Heart left ventricle (tissue), 16 donors: Measurements from ENCODE around the gene CCDC85C. TPM values are rescaled to one million over a fixed set of nuclear protein-coding genes. Genes with fewer than 3 reads are reported as not detected.

Experiments
- ATAC-seq, 4 donors: fragments of 200-7000 bp; cut with Tn5 transposase; one replicate each; pipeline ENCODE4 v1.9.1; 2020 to 2022; ENCODE audit warnings: moderate library complexity in 4 of 4, mild to moderate bottlenecking in 3 of 4, moderate number of reproducible peaks in 1 of 4
- DNase-seq, 5 donors: peaks; one replicate each; pipeline ENCODE4 v3.0.0-alpha.2; 2020
- H3K27ac ChIP-seq, 12 donors: fragments of 200-600 bp; sonication (generic) in 4 of 12; one replicate each; pipeline versions ENCODE4 v1.5.0 to v1.8.0; 2016 to 2022; ENCODE audit warnings: mild to moderate bottlenecking in 2 of 12
- H3K27me3 ChIP-seq, 9 donors: fragments of 200-600 bp; sonication (generic) in 2 of 9; one replicate each; pipeline versions ENCODE4 v1.5.1 to v1.8.0; 2016 to 2022; ENCODE audit warnings: mild to moderate bottlenecking in 3 of 9
- H3K36me3 ChIP-seq, 9 donors: fragments of 200-600 bp; sonication (generic) in 2 of 9; one replicate each; pipeline versions ENCODE4 v1.5.0 to v1.8.0; 2018 to 2022; ENCODE audit warnings: mild to moderate bottlenecking in 2 of 9
- H3K4me1 ChIP-seq, 12 donors: fragments of 200-600 bp; sonication (generic) in 4 of 12; one replicate each; pipeline versions ENCODE4 v1.5.0 to v1.8.0; 2016 to 2022; ENCODE audit warnings: mild to moderate bottlenecking in 3 of 12
- H3K4me3 ChIP-seq, 12 donors: fragments of 200-600 bp; sonication (generic) in 4 of 12; one replicate each; pipeline versions ENCODE4 v1.5.0 to v1.8.0; 2017 to 2022; ENCODE audit warnings: mild to moderate bottlenecking in 9 of 12, moderate library complexity in 4 of 12
- H3K9me3 ChIP-seq, 12 donors: fragments of 200-600 bp; sonication (generic) in 4 of 12; one replicate each; pipeline versions ENCODE4 v1.5.0 to v1.8.0; 2016 to 2022; ENCODE audit warnings: mild to moderate bottlenecking in 1 of 12
- POLR2A ChIP-seq, 2 donors: fragments of 450-650 bp; IDR thresholded peaks; one replicate each; pipeline ENCODE4 v1.6.1; 2017; ENCODE audit warnings: antibody characterized with exemption in 2 of 2, mild to moderate bottlenecking in 2 of 2, moderate library complexity in 2 of 2
- WGBS, 4 donors: extraction: QIAGEN DNeasy Blood & Tissue Kit in 2 of 4; methylation state at CpG; one replicate each; pipeline versions ENCODE4 v1.1.5 to v1.1.7; 2013 to 2018; 5-methylcytosine and 5-hydroxymethylcytosine counted together
- intact Hi-C, 10 donors: fragments of 100-400 bp; cut with DNase I; formaldehyde crosslinking; loops; one replicate each; pipeline versions ENCODE4 v1.11.1 to v1.14.2; 2022
- polyA plus RNA-seq, 2 donors: library from polyadenylated mRNA; stranded (reverse); fragments of 200-250 nt; gene quantifications; one replicate each; pipeline ENCODE4 v1.2.3, GENCODE V29; 2013
- total RNA-seq, 9 donors: library from RNA; depleted of rRNA in 2 of 9; stranded (reverse); fragments of >200 nt in 2 of 9; fragmentation: NEBNext Ultra II Directional in 3 of 9; extraction: Animal tissue kit (Norgen Biotek cat#: 25700) in 3 of 9; gene quantifications; one replicate each; pipeline versions ENCODE4 v1.1.0 to v1.2.4, GENCODE V29; 2016 to 2023
- TF ChIP-seq, protein P1 (sequence below), 12 donors: fragments of 200-600 bp; sonication (generic) in 4 of 12; IDR thresholded peaks; one replicate each; pipeline versions ENCODE4 v1.5.0 to v1.8.0; 2018 to 2022; ENCODE audit warnings: antibody characterized with exemption in 12 of 12, mild to moderate bottlenecking in 5 of 12
- donor health status: ischemic (EF 13 %, LVEDD 7.1; RV severe dilation, severe dysfunction).
- donor health status: healthy with polysubstance abuse.
- donor health status: DM: no; HTN: yes; CAD: no.
- donor health status: DM: no; HTN: no; CAD: no.
- donor health status: ischemic (EF 25% LVEDD 6.9; RV normal size, moderate dysfunction).
- donor health status: ischemic (EF 25% LVEDD 5.7; RV mildly dilated, moderate dysfunction).
- donor health status: healthy.
- donor health status: DM: yes; HTN: yes; CAD: no.
- donor health status: ischemic (EF 35%, LVEDD 5.7; RV mildly dilated, moderate dysfunction).
- donor health status: nonischemic (EF 11% LVEDD 7.7; RV severe dilation, severe dysfunction).
- donor health status: DM: yes; HTN: yes; CAD: no.
- donor health status: PGD.
- donor health status: ischemic (EF 29% LVEDD 5.4; RV normal size, mild dysfunction).
- donor health status: nonischemic (EF 23%, LVEDD 6.1; RV moderate dilation, normal function).

CCDC85C gene
- total and polyA plus RNA-seq, 11 donors = 22.5 to 45.4 (median 29.7) TPM

DNA sequence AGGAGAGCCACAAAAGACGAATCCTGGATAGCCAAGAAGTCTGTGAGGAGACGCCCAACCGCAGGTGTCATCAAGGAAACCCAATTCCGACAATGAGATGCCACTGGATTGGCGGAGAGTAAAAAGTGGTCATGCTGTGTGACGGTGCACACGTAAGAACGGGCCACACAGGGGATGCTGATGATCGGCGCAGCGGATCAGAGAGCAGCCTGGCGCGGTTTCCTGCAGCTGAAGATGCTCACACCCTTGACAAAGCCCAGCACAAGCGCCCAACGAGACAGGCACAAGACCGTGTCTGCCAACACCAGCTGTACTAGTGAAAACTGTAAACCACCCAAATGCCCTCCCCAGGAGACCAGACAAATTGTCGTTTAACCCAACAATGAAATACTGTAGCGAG is 55.8 kb downstream of the CCDC85C start:
- WGBS, 4 donors = 89 to 92% (median 91%) methylated on average over 18 of the region's 18 CpGs
- H3K36me3 ChIP-seq = no peaks in the 10 kb centered on the region

DNA sequence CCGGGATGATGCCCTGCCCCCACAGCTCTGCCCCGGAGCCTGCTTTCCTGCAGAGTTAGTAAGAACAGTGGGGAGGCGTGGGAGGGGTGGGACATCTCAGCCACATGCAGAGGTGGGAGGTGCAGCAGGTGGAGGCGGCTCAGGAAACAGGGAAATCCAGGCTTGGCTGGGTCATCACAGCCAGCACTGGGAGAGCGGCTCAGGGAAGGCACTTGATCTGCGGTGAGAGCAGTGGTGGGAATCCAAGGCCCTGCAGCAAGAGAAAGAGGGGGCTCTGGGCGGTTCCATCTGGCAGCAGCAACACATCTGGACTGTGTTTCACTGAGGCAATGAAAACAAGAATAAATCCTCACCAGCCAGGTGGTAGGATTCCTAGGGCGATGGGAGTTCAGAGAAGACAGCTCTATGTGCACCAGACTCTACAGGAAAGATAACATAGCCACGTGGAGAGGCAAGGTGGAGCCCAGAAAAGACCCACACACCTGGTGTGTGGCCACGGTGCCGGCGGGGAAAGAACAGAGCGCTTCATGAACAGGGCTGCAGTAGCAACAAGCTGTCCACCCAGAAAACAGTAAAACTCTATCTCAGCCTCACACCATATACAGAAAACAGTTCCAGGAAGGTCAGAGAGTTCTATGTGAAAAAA is 57.6 kb downstream of the CCDC85C start:
- no peaks in the 10 kb centered on the region for H3K9me3 ChIP-seq
- no peaks in the 10 kb centered on the region for H3K27me3 ChIP-seq
- H3K4me3 ChIP-seq = no peak overlapping the region
- H3K27ac ChIP-seq = peak overlapping the region in 1 of 12 donors; percentile 70
- no peak for ATAC-seq
- H3K4me1 ChIP-seq = peaks cover 0 to 59% (median 20%) of the 10 kb centered on the region in 12 donors
- H3K36me3 ChIP-seq = no peaks in the 10 kb centered on the region
- intact Hi-C loops = no loop called here
- TF ChIP-seq, protein P1, sequence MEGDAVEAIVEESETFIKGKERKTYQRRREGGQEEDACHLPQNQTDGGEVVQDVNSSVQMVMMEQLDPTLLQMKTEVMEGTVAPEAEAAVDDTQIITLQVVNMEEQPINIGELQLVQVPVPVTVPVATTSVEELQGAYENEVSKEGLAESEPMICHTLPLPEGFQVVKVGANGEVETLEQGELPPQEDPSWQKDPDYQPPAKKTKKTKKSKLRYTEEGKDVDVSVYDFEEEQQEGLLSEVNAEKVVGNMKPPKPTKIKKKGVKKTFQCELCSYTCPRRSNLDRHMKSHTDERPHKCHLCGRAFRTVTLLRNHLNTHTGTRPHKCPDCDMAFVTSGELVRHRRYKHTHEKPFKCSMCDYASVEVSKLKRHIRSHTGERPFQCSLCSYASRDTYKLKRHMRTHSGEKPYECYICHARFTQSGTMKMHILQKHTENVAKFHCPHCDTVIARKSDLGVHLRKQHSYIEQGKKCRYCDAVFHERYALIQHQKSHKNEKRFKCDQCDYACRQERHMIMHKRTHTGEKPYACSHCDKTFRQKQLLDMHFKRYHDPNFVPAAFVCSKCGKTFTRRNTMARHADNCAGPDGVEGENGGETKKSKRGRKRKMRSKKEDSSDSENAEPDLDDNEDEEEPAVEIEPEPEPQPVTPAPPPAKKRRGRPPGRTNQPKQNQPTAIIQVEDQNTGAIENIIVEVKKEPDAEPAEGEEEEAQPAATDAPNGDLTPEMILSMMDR (IDR thresholded peaks at IDR 0.05) = no peak
- no peak for TF ChIP-seq POLR2A (IDR thresholded peaks at IDR 0.05)
- WGBS, 4 donors = 62 to 75% (median 71%) methylated on average over 13 of the region's 13 CpGs
- DNase-seq = no peak

More for the DNA sequence above, 55.8 kb downstream of the CCDC85C start:
- H3K4me1 ChIP-seq = peaks cover 0 to 63% (median 20%) of the 10 kb centered on the region in 12 donors
- no peaks in the 10 kb centered on the region for H3K27me3 ChIP-seq
- no peak overlapping the region for H3K4me3 ChIP-seq
- intact Hi-C loops = no loop called here
- TF ChIP-seq POLR2A (IDR thresholded peaks at IDR 0.05) = no peak
- TF ChIP-seq, protein P1 (IDR thresholded peaks at IDR 0.05) = no peak
- no peaks in the 10 kb centered on the region for H3K9me3 ChIP-seq
- peak overlapping the region in 1 of 12 donors; percentile 75 for H3K27ac ChIP-seq
- DNase-seq (no peak), ATAC-seq (no peak)

GRCh38 chr14:99545586-99545985 is 58.4 kb downstream of the CCDC85C start:
- ATAC-seq (no peak), DNase-seq (no peak)
- H3K36me3 ChIP-seq = no peaks in the 10 kb centered on the region
- TF ChIP-seq, protein P1 (IDR thresholded peaks at IDR 0.05) = no peak
- no peak for TF ChIP-seq POLR2A (IDR thresholded peaks at IDR 0.05)
- intact Hi-C loops = no loop called here
- 78 to 83% (median 81%) methylated on average over 6 of the region's 6 CpGs for WGBS, 4 donors
- no peaks in the 10 kb centered on the region for H3K9me3 ChIP-seq
- H3K27me3 ChIP-seq = no peaks in the 10 kb centered on the region
- peaks cover 2 to 60% (median 26%) of the 10 kb centered on the region in 12 donors for H3K4me1 ChIP-seq
- H3K27ac ChIP-seq = peak overlapping the region in 1 of 12 donors; percentile 70
- no peak overlapping the region for H3K4me3 ChIP-seq

DNA sequence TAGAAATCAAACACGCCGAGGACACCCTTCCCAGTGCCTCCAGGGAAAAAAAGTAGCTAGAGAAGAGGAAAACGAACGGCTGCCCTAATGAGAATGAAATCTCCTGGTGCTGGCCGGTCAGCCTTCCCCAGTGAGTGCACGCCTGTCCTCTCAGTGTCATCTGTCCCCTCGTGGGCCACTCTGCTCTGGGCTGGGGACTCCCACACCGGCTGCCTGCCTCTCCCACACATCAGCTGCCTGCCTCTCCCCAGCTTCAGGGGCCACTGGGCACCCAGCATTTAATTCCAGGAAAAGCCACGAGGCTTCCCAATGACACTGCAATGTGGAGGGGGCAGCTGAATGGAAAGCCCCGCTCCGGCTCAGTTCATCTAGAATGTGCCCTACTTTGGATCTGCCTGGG is 59.0 kb downstream of the CCDC85C start:
- Histone ChIP-seq H3K9me3 (no peaks in the 10 kb centered on the region), H3K4me3 (no peak overlapping the region), H3K36me3 (no peaks in the 10 kb centered on the region), H3K4me1 (peaks cover 2 to 62% (median 29%) of the 10 kb centered on the region in 12 donors), H3K27me3 (no peaks in the 10 kb centered on the region), H3K27ac (peak overlapping the region in 2 of 12 donors; percentile 0 to 70)
- ATAC-seq (peak in 1 of 4 donors; percentile 30), DNase-seq (no peak)
- intact Hi-C loops = no loop called here
- TF ChIP-seq, protein P1 (IDR thresholded peaks at IDR 0.05) = no peak
- no peak for TF ChIP-seq POLR2A (IDR thresholded peaks at IDR 0.05)
- WGBS, 4 donors = 42 to 56% (median 50%) methylated on average over 11 of the region's 11 CpGs
